GM12878 (cell line): ENCODE results near the gene RHBG. TPM values are rescaled to one million over a fixed set of nuclear protein-coding genes. Genes with fewer than 3 reads are reported as not detected.

Experiments used
- microRNA counts: library from miRNA; unstranded; fragments of <30 nt; microRNA quantifications from one replicate; lab custom pipeline; 2016
- microRNA-seq: library from miRNA; unstranded; fragments of <30 nt; microRNA quantifications from one replicate; pipeline ENCODE4, GENCODE V29; 2018
- polyA plus RNA-seq, 11 experiments: library from polyadenylated mRNA; depleted of rRNA in 4 of 11; unstranded in 6 of 11; stranded (reverse) in 5 of 11; fragments of >200 nt; fragmentation: Nextera tagmentation in 4 of 11; fragmentation: Illumina TruSeq in 1 of 11; extraction: Ambion mirVana in 4 of 11; extraction: Trizol in 1 of 11; gene quantifications; 1 replicate in 1 of 11; 2 replicates in 10 of 11; pipeline versions ENCODE4 v1.2.1 to v1.2.3, GENCODE V29; 2011 to 2016; ENCODE audit warnings: inconsistent platforms in 2 of 11, missing spikeins in 2 of 11, low read depth in 1 of 11
- small RNA-seq: library from RNA; depleted of rRNA; stranded (forward); fragments of <200 nt; gene quantifications from one replicate; pipeline ENCODE3, GENCODE V24; 2014
- total RNA-seq, 4 experiments: library from RNA; depleted of rRNA in 3 of 4; stranded (reverse); fragments of >200 nt in 3 of 4; fragmentation: Illumina TruSeq in 1 of 4; extraction: Trizol in 1 of 4; gene quantifications; 2 replicates each; pipeline versions ENCODE4 v1.2.1 to v1.2.3, GENCODE V29; 2013 to 2021

RHBG gene
- total and polyA plus RNA-seq, 10 of the 15 experiments (the other 5 are each of a cell fraction or from before 2014, with no cell fraction given), result not detected

MicroRNAs within 50 kb of the gene (microRNA counts, 767-probe panel; counts per million panel counts)
- 2,618 counts per million, percentile 85 among the panel's probes with 10 or more counts for microRNA hsa-miR-9-5p (lab: Ali Mortazavi, UCI)

Small RNAs within 50 kb of the gene (microRNA-seq; reads per million reads assigned to microRNA genes)
- gene MIR9-1, result not detected

Small RNAs within 50 kb of the gene (small RNA-seq; reads per million reads assigned to genes)
- gene MIR9-1, result 0.23 reads per million

Other genes starting within 250 kb of the RHBG start
Only the 7 nearest of the 16 such genes appear.
- gene PAQR6, start 121.2 kb upstream of the RHBG start, total RNA-seq (2014; rRNA removed), result 2.3 and 2.9 TPM in 2 replicates
- 0.98 and 1.1 TPM in 2 replicates for gene PAQR6, start 121.2 kb upstream of the RHBG start, total RNA-seq (2014; rRNA removed; fragmentation: Illumina TruSeq; extraction: Trizol)
- gene PAQR6, start 121.2 kb upstream of the RHBG start, total RNA-seq (2021), result 2.6 and 3.5 TPM in 2 replicates
- 1.8 and 2.4 TPM in 2 replicates for gene PAQR6, start 121.2 kb upstream of the RHBG start, polyA plus RNA-seq (2011; rRNA removed)
- 1.0 and 1.3 TPM in 2 replicates for gene PAQR6, start 121.2 kb upstream of the RHBG start, polyA plus RNA-seq (2014; fragmentation: Illumina TruSeq; extraction: Trizol)
- gene PAQR6, start 121.2 kb upstream of the RHBG start, polyA plus RNA-seq (2014; fragmentation: Nextera tagmentation; extraction: Ambion mirVana), result under 1 TPM; 0.42 to 0.73 TPM
- gene PAQR6, start 121.2 kb upstream of the RHBG start, polyA plus RNA-seq (2014; rRNA removed), result 4.5 and 5.1 TPM in 2 replicates
- 1 to 10 TPM in 1 of 2 experiments, under 1 TPM in 1; 0.77 to 1.3 TPM for gene PAQR6, start 121.2 kb upstream of the RHBG start, polyA plus RNA-seq (2016; fragmentation: Nextera tagmentation; extraction: Ambion mirVana)
- 51.0 and 57.3 TPM in 2 replicates for gene SMG5, start 86.4 kb upstream of the RHBG start, total RNA-seq (2014; rRNA removed)
- 30.4 and 32.4 TPM in 2 replicates for gene SMG5, start 86.4 kb upstream of the RHBG start, total RNA-seq (2014; rRNA removed; fragmentation: Illumina TruSeq; extraction: Trizol)
- gene SMG5, start 86.4 kb upstream of the RHBG start, total RNA-seq (2021), result 54.6 and 61.5 TPM in 2 replicates
- 17.7 and 27.7 TPM in 2 replicates for gene SMG5, start 86.4 kb upstream of the RHBG start, polyA plus RNA-seq (2011; rRNA removed)
- gene SMG5, start 86.4 kb upstream of the RHBG start, polyA plus RNA-seq (2014; fragmentation: Illumina TruSeq; extraction: Trizol), result 27.8 and 45.7 TPM in 2 replicates
- 1 to 10 TPM in 1 of 2 experiments, under 1 TPM in 1; 0.76 to 1.9 TPM for gene SMG5, start 86.4 kb upstream of the RHBG start, polyA plus RNA-seq (2014; fragmentation: Nextera tagmentation; extraction: Ambion mirVana)
- 54.0 and 54.8 TPM in 2 replicates for gene SMG5, start 86.4 kb upstream of the RHBG start, polyA plus RNA-seq (2014; rRNA removed)
- 10 to 100 TPM; 51.9 to 55.9 TPM for gene SMG5, start 86.4 kb upstream of the RHBG start, polyA plus RNA-seq (2016; fragmentation: Nextera tagmentation; extraction: Ambion mirVana)
- gene TMEM79, start 84.9 kb upstream of the RHBG start, total RNA-seq (2014; rRNA removed), result 1.9 and 3.8 TPM in 2 replicates
- gene TMEM79, start 84.9 kb upstream of the RHBG start, total RNA-seq (2014; rRNA removed; fragmentation: Illumina TruSeq; extraction: Trizol), result 2.2 and 2.5 TPM in 2 replicates
- gene TMEM79, start 84.9 kb upstream of the RHBG start, total RNA-seq (2021), result 3.1 and 4.0 TPM in 2 replicates
- 2.0 and 3.8 TPM in 2 replicates for gene TMEM79, start 84.9 kb upstream of the RHBG start, polyA plus RNA-seq (2011; rRNA removed)
- 0.86 and 2.6 TPM in 2 replicates for gene TMEM79, start 84.9 kb upstream of the RHBG start, polyA plus RNA-seq (2014; fragmentation: Illumina TruSeq; extraction: Trizol)
- 1 to 10 TPM in 1 of 2 experiments, under 1 TPM in 1; 0.47 to 1.2 TPM for gene TMEM79, start 84.9 kb upstream of the RHBG start, polyA plus RNA-seq (2014; fragmentation: Nextera tagmentation; extraction: Ambion mirVana)
- 5.2 and 7.3 TPM in 2 replicates for gene TMEM79, start 84.9 kb upstream of the RHBG start, polyA plus RNA-seq (2014; rRNA removed)
- 1 to 10 TPM; 5.1 to 5.2 TPM for gene TMEM79, start 84.9 kb upstream of the RHBG start, polyA plus RNA-seq (2016; fragmentation: Nextera tagmentation; extraction: Ambion mirVana)
- 27.1 and 30.0 TPM in 2 replicates for gene GLMP, start 73.5 kb upstream of the RHBG start, total RNA-seq (2014; rRNA removed)
- gene GLMP, start 73.5 kb upstream of the RHBG start, total RNA-seq (2014; rRNA removed; fragmentation: Illumina TruSeq; extraction: Trizol), result 15.0 and 16.3 TPM in 2 replicates
- 19.7 and 24.2 TPM in 2 replicates for gene GLMP, start 73.5 kb upstream of the RHBG start, total RNA-seq (2021)
- gene GLMP, start 73.5 kb upstream of the RHBG start, polyA plus RNA-seq (2011; rRNA removed), result 2.3 and 4.4 TPM in 2 replicates
- 12.2 and 23.0 TPM in 2 replicates for gene GLMP, start 73.5 kb upstream of the RHBG start, polyA plus RNA-seq (2014; fragmentation: Illumina TruSeq; extraction: Trizol)
- gene GLMP, start 73.5 kb upstream of the RHBG start, polyA plus RNA-seq (2014; fragmentation: Nextera tagmentation; extraction: Ambion mirVana), result 10 to 100 TPM; 10.8 to 12.8 TPM
- 23.5 and 33.4 TPM in 2 replicates for gene GLMP, start 73.5 kb upstream of the RHBG start, polyA plus RNA-seq (2014; rRNA removed)
- 10 to 100 TPM; 19.3 to 19.6 TPM for gene GLMP, start 73.5 kb upstream of the RHBG start, polyA plus RNA-seq (2016; fragmentation: Nextera tagmentation; extraction: Ambion mirVana)
- gene VHLL, start 69.9 kb upstream of the RHBG start, total RNA-seq (2014; rRNA removed), result 0.23 TPM in 1 of 2 replicates, not detected in the other
- gene VHLL, start 69.9 kb upstream of the RHBG start, total RNA-seq (2014; rRNA removed; fragmentation: Illumina TruSeq; extraction: Trizol), result not detected in 2 replicates
- gene VHLL, start 69.9 kb upstream of the RHBG start, total RNA-seq (2021), result not detected in 2 replicates
- gene VHLL, start 69.9 kb upstream of the RHBG start, polyA plus RNA-seq (2011; rRNA removed), result not detected in 2 replicates
- not detected in 2 replicates for gene VHLL, start 69.9 kb upstream of the RHBG start, polyA plus RNA-seq (2014; fragmentation: Illumina TruSeq; extraction: Trizol)
- not detected for gene VHLL, start 69.9 kb upstream of the RHBG start, polyA plus RNA-seq (2014; fragmentation: Nextera tagmentation; extraction: Ambion mirVana)
- gene VHLL, start 69.9 kb upstream of the RHBG start, polyA plus RNA-seq (2014; rRNA removed), result not detected in 2 replicates
- not detected for gene VHLL, start 69.9 kb upstream of the RHBG start, polyA plus RNA-seq (2016; fragmentation: Nextera tagmentation; extraction: Ambion mirVana)
- 358 and 369 TPM in 2 replicates for gene CCT3, start 30.9 kb upstream of the RHBG start, total RNA-seq (2014; rRNA removed)
- gene CCT3, start 30.9 kb upstream of the RHBG start, total RNA-seq (2014; rRNA removed; fragmentation: Illumina TruSeq; extraction: Trizol), result 376 and 396 TPM in 2 replicates
- 347 and 356 TPM in 2 replicates for gene CCT3, start 30.9 kb upstream of the RHBG start, total RNA-seq (2021)
- gene CCT3, start 30.9 kb upstream of the RHBG start, polyA plus RNA-seq (2011; rRNA removed), result 435 and 458 TPM in 2 replicates
- 372 and 384 TPM in 2 replicates for gene CCT3, start 30.9 kb upstream of the RHBG start, polyA plus RNA-seq (2014; fragmentation: Illumina TruSeq; extraction: Trizol)
- 100 to 1,000 TPM; 491 to 585 TPM for gene CCT3, start 30.9 kb upstream of the RHBG start, polyA plus RNA-seq (2014; fragmentation: Nextera tagmentation; extraction: Ambion mirVana)
- 319 and 330 TPM in 2 replicates for gene CCT3, start 30.9 kb upstream of the RHBG start, polyA plus RNA-seq (2014; rRNA removed)
- 100 to 1,000 TPM; 489 to 496 TPM for gene CCT3, start 30.9 kb upstream of the RHBG start, polyA plus RNA-seq (2016; fragmentation: Nextera tagmentation; extraction: Ambion mirVana)
- not detected in 2 replicates for gene TSACC, start 30.7 kb upstream of the RHBG start, total RNA-seq (2014; rRNA removed)
- not detected in 2 replicates for gene TSACC, start 30.7 kb upstream of the RHBG start, total RNA-seq (2014; rRNA removed; fragmentation: Illumina TruSeq; extraction: Trizol)
- gene TSACC, start 30.7 kb upstream of the RHBG start, total RNA-seq (2021), result not detected in 2 replicates
- gene TSACC, start 30.7 kb upstream of the RHBG start, polyA plus RNA-seq (2011; rRNA removed), result not detected in 2 replicates
- gene TSACC, start 30.7 kb upstream of the RHBG start, polyA plus RNA-seq (2014; fragmentation: Illumina TruSeq; extraction: Trizol), result 0.25 and 1.1 TPM in 2 replicates
- 1 to 10 TPM in 1 of 2 experiments, under 1 TPM in 1; 0.82 to 1.0 TPM for gene TSACC, start 30.7 kb upstream of the RHBG start, polyA plus RNA-seq (2014; fragmentation: Nextera tagmentation; extraction: Ambion mirVana)
- gene TSACC, start 30.7 kb upstream of the RHBG start, polyA plus RNA-seq (2014; rRNA removed), result 0.40 and 0.53 TPM in 2 replicates
- 1 to 10 TPM; 1.8 to 2.8 TPM for gene TSACC, start 30.7 kb upstream of the RHBG start, polyA plus RNA-seq (2016; fragmentation: Nextera tagmentation; extraction: Ambion mirVana)